Hypothalamus (tissue), 51 donors: Measurements from ENCODE around the gene TIGIT.

ENCODE experiments used
- DNase-seq, 51 donors: peaks; one replicate each; lab custom pipeline; 2025; lab: John Stamatoyannopoulos, UW

TIGIT gene

GRCh38 chr3:114350690-114351089, 56.9 kb downstream of the TIGIT start:
- DNase-seq = no peak

DNA sequence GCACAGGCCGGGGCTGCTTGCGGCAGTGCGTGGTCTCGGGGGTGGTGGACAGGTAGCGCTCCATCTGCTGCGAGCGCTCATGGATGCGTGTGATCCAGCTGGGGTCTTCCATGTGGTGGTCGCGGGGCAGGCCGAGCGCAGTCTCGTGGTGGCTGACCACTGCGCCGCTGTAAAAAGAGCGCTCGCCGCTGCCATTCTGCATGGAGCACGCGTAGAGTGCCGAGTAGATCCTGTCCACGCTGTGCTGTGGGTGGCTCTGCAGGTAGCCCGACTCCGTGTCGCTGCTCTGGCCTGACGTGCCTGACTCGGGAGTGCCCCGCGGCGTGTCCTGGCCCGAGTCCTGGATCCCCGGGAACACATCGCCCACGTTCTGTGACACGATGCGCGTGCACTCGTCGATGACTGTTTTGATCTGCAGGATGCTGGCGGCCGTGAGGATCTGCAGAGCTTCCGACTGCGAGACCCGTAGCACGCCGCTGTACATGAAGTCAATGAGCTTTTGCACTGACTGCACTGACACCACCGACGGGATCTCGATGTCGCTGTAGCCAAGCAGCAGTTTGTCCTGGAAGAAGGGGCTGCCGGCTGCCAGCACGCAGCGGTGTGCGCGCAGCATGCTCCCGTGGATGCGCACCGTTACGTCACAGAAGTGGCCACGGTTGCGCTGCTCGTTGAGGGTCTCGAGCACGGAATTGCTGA, 57.4 kb downstream of the TIGIT start:
- DNase-seq = no peak

DNA sequence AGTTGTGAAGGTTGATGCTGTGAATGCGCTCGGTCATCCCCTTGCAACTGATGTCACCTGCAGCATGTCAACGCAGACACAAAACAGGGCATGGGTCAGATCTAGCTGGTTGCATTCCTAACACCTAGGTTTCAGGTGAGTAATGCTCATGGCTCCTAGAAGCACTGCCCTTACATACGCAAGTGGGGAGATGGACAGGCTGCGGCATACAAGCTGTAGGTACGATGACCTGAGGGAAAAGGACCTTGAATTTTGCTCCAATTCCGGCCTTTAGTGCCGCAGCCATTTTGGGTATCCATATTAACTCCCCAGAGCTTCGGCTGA, 58.0 kb downstream of the TIGIT start:
- no peak for DNase-seq

GRCh38 chr3:114355653-114356052, 61.8 kb downstream of the TIGIT start:
- DNase-seq = no peak

DNA sequence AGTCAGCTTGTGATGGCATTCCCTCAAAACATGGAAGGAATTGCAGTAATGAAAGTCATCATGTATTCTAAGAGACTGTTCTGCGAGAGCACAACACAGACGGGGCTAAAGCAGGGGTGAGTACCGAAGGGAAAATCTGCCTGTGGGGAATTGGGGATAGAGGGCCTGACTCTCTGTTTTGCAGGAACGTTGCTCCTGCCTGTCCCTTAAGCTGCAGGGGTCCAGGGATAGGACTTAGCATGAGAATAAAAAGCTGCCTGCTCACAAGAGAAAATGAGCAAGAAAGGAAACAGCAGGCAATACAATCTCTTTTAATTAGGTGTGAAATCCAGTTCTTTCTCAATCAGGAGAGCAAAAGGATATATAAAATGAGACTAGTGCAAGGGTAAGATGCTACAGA, 62.2 kb downstream of the TIGIT start:
- no peak for DNase-seq

GRCh38 chr3:114356525-114356924, 62.7 kb downstream of the TIGIT start:
- no peak for DNase-seq
